GM19239 (cell line): ENCODE data around the gene IPCEF1.

Experiments
- DNase-seq: peaks from one replicate; pipeline ENCODE4 v3.0.0; 2011; ENCODE audit warnings: low spot score; ENCODE audit not compliant: insufficient read length
- FAIRE-seq: peaks from 2 replicates; lab custom pipeline; 2011; peaks lifted over from hg19 to GRCh38; lab: Jason Lieb, UNC

The IPCEF1 gene

GRCh38 chr6:154134471-154135147 is 222.0 kb downstream of the IPCEF1 start:
- DNase-seq (no peak), FAIRE-seq (no peak)

GRCh38 chr6:154127657-154128056 is 228.9 kb downstream of the IPCEF1 start:
- DNase-seq, result no peak
- no peak for FAIRE-seq

- FAIRE-seq (no peak), DNase-seq (no peak)
Observed at GRCh38 chr6:154125421-154125820, 231.2 kb downstream of the IPCEF1 start.

GRCh38 chr6:154123155-154123956 is 233.2 kb downstream of the IPCEF1 start:
- DNase-seq, result no peak
- no peak for FAIRE-seq

- no peak for DNase-seq
- FAIRE-seq, result no peak
Observed at GRCh38 chr6:154122195-154122925, 234.2 kb downstream of the IPCEF1 start.

GRCh38 chr6:154117485-154117884 is 239.1 kb downstream of the IPCEF1 start:
- FAIRE-seq (no peak), DNase-seq (no peak)

- DNase-seq (no peak), FAIRE-seq (no peak)
Observed at GRCh38 chr6:154113392-154113791, 243.2 kb downstream of the IPCEF1 start.

- DNase-seq (no peak), FAIRE-seq (no peak)
Observed at GRCh38 chr6:154112181-154112809, 244.3 kb downstream of the IPCEF1 start.

- DNase-seq (no peak), FAIRE-seq (no peak)
Observed at GRCh38 chr6:154111025-154111424, 245.6 kb downstream of the IPCEF1 start.

- DNase-seq (no peak), FAIRE-seq (no peak)
Observed at GRCh38 chr6:154106251-154106650, 250.4 kb downstream of the IPCEF1 start.
